Uterus (tissue), 2 donors: ENCODE data around the gene INSYN2B.

Experiments
- POLR2A ChIP-seq, 2 donors: fragments of 450-650 bp; IDR thresholded peaks; one replicate each; pipeline ENCODE4 v1.6.1; 2016; ENCODE audit warnings: antibody characterized with exemption in 2 of 2, mild to moderate bottlenecking in 1 of 2, moderate library complexity in 1 of 2
- TF ChIP-seq, protein P1 (sequence below), 4 experiments: fragments of 200-600 bp in 2 of 4; fragments of 450-650 bp in 2 of 4; sonication (generic) in 2 of 4; IDR thresholded peaks; one replicate each; pipeline ENCODE4 v1.5.1; 2016 to 2019; ENCODE audit warnings: antibody characterized with exemption in 4 of 4, mild to moderate bottlenecking in 2 of 4, moderate library complexity in 1 of 4

DNA sequence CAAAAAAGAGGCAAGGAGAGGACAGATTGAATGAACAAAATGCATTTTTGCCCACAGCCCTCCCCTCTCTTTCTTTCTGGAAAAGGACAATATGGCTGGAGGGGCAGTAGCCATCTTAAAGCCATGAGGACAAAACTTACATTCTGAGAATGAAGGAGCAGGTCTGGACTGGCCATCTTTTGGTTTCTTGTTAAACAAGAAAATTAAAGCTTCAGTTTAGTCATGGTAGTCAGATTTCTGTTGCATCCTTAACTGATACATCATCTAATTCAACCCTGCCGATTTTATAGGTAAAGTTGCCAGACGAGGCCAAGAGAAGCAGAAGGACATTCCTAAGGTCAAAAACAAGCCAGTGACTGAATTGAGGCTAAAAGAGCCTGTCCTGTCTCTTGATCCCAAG lies 31.5 kb upstream of the INSYN2B start:
- TF ChIP-seq, protein P1, sequence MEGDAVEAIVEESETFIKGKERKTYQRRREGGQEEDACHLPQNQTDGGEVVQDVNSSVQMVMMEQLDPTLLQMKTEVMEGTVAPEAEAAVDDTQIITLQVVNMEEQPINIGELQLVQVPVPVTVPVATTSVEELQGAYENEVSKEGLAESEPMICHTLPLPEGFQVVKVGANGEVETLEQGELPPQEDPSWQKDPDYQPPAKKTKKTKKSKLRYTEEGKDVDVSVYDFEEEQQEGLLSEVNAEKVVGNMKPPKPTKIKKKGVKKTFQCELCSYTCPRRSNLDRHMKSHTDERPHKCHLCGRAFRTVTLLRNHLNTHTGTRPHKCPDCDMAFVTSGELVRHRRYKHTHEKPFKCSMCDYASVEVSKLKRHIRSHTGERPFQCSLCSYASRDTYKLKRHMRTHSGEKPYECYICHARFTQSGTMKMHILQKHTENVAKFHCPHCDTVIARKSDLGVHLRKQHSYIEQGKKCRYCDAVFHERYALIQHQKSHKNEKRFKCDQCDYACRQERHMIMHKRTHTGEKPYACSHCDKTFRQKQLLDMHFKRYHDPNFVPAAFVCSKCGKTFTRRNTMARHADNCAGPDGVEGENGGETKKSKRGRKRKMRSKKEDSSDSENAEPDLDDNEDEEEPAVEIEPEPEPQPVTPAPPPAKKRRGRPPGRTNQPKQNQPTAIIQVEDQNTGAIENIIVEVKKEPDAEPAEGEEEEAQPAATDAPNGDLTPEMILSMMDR (IDR thresholded peaks at IDR 0.05) = no peak
- no peak for TF ChIP-seq POLR2A (IDR thresholded peaks at IDR 0.05)
